HG03354 (cell line): ENCODE results near the gene DLGAP1.
A peak's percentile ranks its signal among the peaks of the same experiment; 100 is the strongest.

Experiments used
- ATAC-seq: cut with Tn5 transposase; IDR thresholded peaks from one replicate; pipeline ENCODE4 v1.9.1; 2021; ENCODE audit warnings: mild to moderate bottlenecking; ENCODE audit not compliant: unreplicated experiment, poor library complexity, severe bottlenecking

Gene DLGAP1

GRCh38 chr18:3886575-3887322 lies 568.4 kb downstream of the DLGAP1 start:
- ATAC-seq: no peak

GRCh38 chr18:3885209-3885792 lies 569.8 kb downstream of the DLGAP1 start:
- ATAC-seq: peak; percentile 88

GRCh38 chr18:3879836-3880120 lies 575.3 kb downstream of the DLGAP1 start:
- ATAC-seq: no peak

GRCh38 chr18:3879114-3879835 lies 575.8 kb downstream of the DLGAP1 start:
- no peak for ATAC-seq

- no peak for ATAC-seq
These were observed 576.7 kb downstream of the DLGAP1 start for GRCh38 chr18:3878401-3878800.

GRCh38 chr18:3877678-3878077 lies 577.4 kb downstream of the DLGAP1 start:
- ATAC-seq: no peak

GRCh38 chr18:3875961-3876360 lies 579.1 kb downstream of the DLGAP1 start:
- ATAC-seq: no peak

GRCh38 chr18:3875376-3875775 lies 579.7 kb downstream of the DLGAP1 start:
- no peak for ATAC-seq

- ATAC-seq: no peak
These were observed 580.5 kb downstream of the DLGAP1 start for GRCh38 chr18:3874581-3874980.

- ATAC-seq: no peak
These were observed 581.0 kb downstream of the DLGAP1 start for GRCh38 chr18:3874125-3874524.

GRCh38 chr18:3873698-3874097 lies 581.4 kb downstream of the DLGAP1 start:
- ATAC-seq: no peak

- no peak for ATAC-seq
These were observed 581.9 kb downstream of the DLGAP1 start for GRCh38 chr18:3873211-3873610.

- ATAC-seq: no peak
These were observed 582.5 kb downstream of the DLGAP1 start for GRCh38 chr18:3872641-3873040.

- ATAC-seq: no peak
These were observed 583.4 kb downstream of the DLGAP1 start for GRCh38 chr18:3871687-3872086.

- no peak for ATAC-seq
These were observed 584.2 kb downstream of the DLGAP1 start for GRCh38 chr18:3870914-3871313.

GRCh38 chr18:3869848-3870247 lies 585.3 kb downstream of the DLGAP1 start:
- no peak for ATAC-seq

- ATAC-seq: no peak
These were observed 587.2 kb downstream of the DLGAP1 start for GRCh38 chr18:3867864-3868311.

- no peak for ATAC-seq
These were observed 587.9 kb downstream of the DLGAP1 start for GRCh38 chr18:3867236-3867635.

GRCh38 chr18:3864669-3865298 lies 590.3 kb downstream of the DLGAP1 start:
- no peak for ATAC-seq

GRCh38 chr18:3863593-3863992 lies 591.5 kb downstream of the DLGAP1 start:
- ATAC-seq: no peak

GRCh38 chr18:3863006-3863405 lies 592.1 kb downstream of the DLGAP1 start:
- no peak for ATAC-seq
